Measurements from ENCODE around the gene CEBPZOS. TPM values are rescaled to one million over a fixed set of nuclear protein-coding genes. Genes with fewer than 3 reads are reported as not detected.

The CEBPZOS gene
- total and polyA plus RNA-seq, 4 donors: 9.1 to 22.9 (median 13.5) TPM

DNA sequence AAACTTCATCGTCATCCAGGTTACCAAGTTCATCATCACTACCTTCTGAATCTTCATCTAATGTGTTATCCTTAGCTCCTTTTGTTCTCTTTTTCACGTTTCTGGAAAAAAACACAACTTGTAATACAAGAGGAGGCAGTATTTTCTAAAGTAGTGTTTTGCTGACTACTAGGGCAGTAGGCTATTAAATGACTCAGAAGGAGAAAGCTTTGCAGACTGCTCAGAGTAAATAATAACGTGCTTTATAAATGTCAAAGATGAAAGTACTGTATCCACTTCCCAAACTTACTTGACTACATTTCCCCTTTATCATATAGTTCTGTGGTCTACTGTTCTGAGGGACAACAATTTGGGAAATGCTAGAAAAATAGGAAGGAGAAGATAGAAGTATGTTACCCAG is 15.6 kb downstream of the CEBPZOS start:
- Histone ChIP-seq H3K27me3 (ENCODE audit: control insufficient read depth in 4 of 4, insufficient read depth in 4 of 4, low read length in 3 of 4) (no peaks in the 10 kb centered on the region), H3K4me1 (ENCODE audit: control insufficient read depth in 4 of 4, insufficient read depth in 4 of 4, low read length in 3 of 4) (no peaks in the 10 kb centered on the region), H3K4me3 (ENCODE audit: low read depth in 1 of 3, low read length in 3 of 3) (no peak overlapping the region), H3K36me3 (ENCODE audit: control insufficient read depth in 4 of 4, insufficient read depth in 3 of 4, low read depth in 1 of 4, low read length in 3 of 4) (peaks cover 2 to 81% (median 61%) of the 10 kb centered on the region in 4 donors), H3K27ac (ENCODE audit: low read depth in 1 of 2, low read length in 2 of 2) (no peak overlapping the region), H3K9me3 (ENCODE audit: control insufficient read depth in 4 of 4, low read length in 3 of 4) (peaks cover 2 to 10% (median 4%) of the 10 kb centered on the region in 4 donors), H3K9ac (ENCODE audit: low read depth in 1 of 2, low read length in 2 of 2) (no peak overlapping the region)
- 89% methylated on average over 3 of the region's 3 CpGs for WGBS
- no peak for DNase-seq (ENCODE audit: low spot score)
- TF ChIP-seq JUND (IDR thresholded peaks at IDR 0.05): no peak
- TF ChIP-seq SP1 (IDR thresholded peaks at IDR 0.05): no peak
- no peak for TF ChIP-seq YY1 (IDR thresholded peaks at IDR 0.05)
- TF ChIP-seq, protein P1, sequence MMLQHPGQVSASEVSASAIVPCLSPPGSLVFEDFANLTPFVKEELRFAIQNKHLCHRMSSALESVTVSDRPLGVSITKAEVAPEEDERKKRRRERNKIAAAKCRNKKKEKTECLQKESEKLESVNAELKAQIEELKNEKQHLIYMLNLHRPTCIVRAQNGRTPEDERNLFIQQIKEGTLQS (IDR thresholded peaks at IDR 0.05): no peak
- TF ChIP-seq FOXA2 (IDR thresholded peaks at IDR 0.05): no peak
- TF ChIP-seq, protein P2, sequence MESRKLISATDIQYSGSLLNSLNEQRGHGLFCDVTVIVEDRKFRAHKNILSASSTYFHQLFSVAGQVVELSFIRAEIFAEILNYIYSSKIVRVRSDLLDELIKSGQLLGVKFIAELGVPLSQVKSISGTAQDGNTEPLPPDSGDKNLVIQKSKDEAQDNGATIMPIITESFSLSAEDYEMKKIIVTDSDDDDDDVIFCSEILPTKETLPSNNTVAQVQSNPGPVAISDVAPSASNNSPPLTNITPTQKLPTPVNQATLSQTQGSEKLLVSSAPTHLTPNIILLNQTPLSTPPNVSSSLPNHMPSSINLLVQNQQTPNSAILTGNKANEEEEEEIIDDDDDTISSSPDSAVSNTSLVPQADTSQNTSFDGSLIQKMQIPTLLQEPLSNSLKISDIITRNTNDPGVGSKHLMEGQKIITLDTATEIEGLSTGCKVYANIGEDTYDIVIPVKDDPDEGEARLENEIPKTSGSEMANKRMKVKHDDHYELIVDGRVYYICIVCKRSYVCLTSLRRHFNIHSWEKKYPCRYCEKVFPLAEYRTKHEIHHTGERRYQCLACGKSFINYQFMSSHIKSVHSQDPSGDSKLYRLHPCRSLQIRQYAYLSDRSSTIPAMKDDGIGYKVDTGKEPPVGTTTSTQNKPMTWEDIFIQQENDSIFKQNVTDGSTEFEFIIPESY (IDR thresholded peaks at IDR 0.05): no peak
- no peak for TF ChIP-seq HNF4G (IDR thresholded peaks at IDR 0.05)
- no peak for TF ChIP-seq HNF4A (conservative IDR thresholded peaks at IDR 0.05)
- TF ChIP-seq EGR1 (IDR thresholded peaks at IDR 0.05; ENCODE audit: low read depth in 2 of 2): no peak
- TF ChIP-seq, protein P3, sequence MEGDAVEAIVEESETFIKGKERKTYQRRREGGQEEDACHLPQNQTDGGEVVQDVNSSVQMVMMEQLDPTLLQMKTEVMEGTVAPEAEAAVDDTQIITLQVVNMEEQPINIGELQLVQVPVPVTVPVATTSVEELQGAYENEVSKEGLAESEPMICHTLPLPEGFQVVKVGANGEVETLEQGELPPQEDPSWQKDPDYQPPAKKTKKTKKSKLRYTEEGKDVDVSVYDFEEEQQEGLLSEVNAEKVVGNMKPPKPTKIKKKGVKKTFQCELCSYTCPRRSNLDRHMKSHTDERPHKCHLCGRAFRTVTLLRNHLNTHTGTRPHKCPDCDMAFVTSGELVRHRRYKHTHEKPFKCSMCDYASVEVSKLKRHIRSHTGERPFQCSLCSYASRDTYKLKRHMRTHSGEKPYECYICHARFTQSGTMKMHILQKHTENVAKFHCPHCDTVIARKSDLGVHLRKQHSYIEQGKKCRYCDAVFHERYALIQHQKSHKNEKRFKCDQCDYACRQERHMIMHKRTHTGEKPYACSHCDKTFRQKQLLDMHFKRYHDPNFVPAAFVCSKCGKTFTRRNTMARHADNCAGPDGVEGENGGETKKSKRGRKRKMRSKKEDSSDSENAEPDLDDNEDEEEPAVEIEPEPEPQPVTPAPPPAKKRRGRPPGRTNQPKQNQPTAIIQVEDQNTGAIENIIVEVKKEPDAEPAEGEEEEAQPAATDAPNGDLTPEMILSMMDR (IDR thresholded peaks at IDR 0.05; ENCODE audit: low read depth, low read length, missing input control): no peak
- TF ChIP-seq FOXA1 (IDR thresholded peaks at IDR 0.05): no peak
- no peak for TF ChIP-seq RAD21 (IDR thresholded peaks at IDR 0.05)
- TF ChIP-seq, protein P4, sequence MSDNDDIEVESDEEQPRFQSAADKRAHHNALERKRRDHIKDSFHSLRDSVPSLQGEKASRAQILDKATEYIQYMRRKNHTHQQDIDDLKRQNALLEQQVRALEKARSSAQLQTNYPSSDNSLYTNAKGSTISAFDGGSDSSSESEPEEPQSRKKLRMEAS (IDR thresholded peaks at IDR 0.05): no peak
- TF ChIP-seq GABPA (IDR thresholded peaks at IDR 0.05 in 1 of 2, conservative IDR thresholded peaks at IDR 0.05 in 1 of 2): no peak
- no peak for TF ChIP-seq RXRA (IDR thresholded peaks at IDR 0.05)
- no peak for TF ChIP-seq TAF1 (conservative IDR thresholded peaks at IDR 0.05)
- TF ChIP-seq, protein P5, sequence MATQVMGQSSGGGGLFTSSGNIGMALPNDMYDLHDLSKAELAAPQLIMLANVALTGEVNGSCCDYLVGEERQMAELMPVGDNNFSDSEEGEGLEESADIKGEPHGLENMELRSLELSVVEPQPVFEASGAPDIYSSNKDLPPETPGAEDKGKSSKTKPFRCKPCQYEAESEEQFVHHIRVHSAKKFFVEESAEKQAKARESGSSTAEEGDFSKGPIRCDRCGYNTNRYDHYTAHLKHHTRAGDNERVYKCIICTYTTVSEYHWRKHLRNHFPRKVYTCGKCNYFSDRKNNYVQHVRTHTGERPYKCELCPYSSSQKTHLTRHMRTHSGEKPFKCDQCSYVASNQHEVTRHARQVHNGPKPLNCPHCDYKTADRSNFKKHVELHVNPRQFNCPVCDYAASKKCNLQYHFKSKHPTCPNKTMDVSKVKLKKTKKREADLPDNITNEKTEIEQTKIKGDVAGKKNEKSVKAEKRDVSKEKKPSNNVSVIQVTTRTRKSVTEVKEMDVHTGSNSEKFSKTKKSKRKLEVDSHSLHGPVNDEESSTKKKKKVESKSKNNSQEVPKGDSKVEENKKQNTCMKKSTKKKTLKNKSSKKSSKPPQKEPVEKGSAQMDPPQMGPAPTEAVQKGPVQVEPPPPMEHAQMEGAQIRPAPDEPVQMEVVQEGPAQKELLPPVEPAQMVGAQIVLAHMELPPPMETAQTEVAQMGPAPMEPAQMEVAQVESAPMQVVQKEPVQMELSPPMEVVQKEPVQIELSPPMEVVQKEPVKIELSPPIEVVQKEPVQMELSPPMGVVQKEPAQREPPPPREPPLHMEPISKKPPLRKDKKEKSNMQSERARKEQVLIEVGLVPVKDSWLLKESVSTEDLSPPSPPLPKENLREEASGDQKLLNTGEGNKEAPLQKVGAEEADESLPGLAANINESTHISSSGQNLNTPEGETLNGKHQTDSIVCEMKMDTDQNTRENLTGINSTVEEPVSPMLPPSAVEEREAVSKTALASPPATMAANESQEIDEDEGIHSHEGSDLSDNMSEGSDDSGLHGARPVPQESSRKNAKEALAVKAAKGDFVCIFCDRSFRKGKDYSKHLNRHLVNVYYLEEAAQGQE (IDR thresholded peaks at IDR 0.05): no peak
- no peak for TF ChIP-seq NR2F2 (IDR thresholded peaks at IDR 0.05)

All from liver (tissue), 9 donors.